Sigmoid colon (tissue), 4 donors: ENCODE results near the gene TUBGCP2.

ENCODE experiments used
- EP300 ChIP-seq, 4 donors: sonication (generic); formaldehyde crosslinking; IDR thresholded peaks; one replicate each; pipeline ENCODE4 v1.6.1; 2017; ENCODE audit warnings: antibody characterized with exemption in 4 of 4
- POLR2A ChIP-seq, 2 donors: fragments of 450-650 bp; IDR thresholded peaks; one replicate each; pipeline ENCODE4 v1.6.1; 2016; ENCODE audit warnings: antibody characterized with exemption in 2 of 2, mild to moderate bottlenecking in 2 of 2, moderate library complexity in 2 of 2
- POLR2AphosphoS5 ChIP-seq, 4 donors: sonication (generic); formaldehyde crosslinking; IDR thresholded peaks; one replicate each; pipeline ENCODE4 v1.6.1; 2017; ENCODE audit warnings: antibody characterized with exemption in 4 of 4
- TF ChIP-seq, protein P1 (sequence below), 4 experiments: fragments of 450-650 bp in 3 of 4; fragments of 200-600 bp in 1 of 4; IDR thresholded peaks; one replicate each; pipeline ENCODE4 v1.5.1; 2016 to 2019; ENCODE audit warnings: antibody characterized with exemption in 4 of 4, mild to moderate bottlenecking in 3 of 4, moderate library complexity in 2 of 4

DNA sequence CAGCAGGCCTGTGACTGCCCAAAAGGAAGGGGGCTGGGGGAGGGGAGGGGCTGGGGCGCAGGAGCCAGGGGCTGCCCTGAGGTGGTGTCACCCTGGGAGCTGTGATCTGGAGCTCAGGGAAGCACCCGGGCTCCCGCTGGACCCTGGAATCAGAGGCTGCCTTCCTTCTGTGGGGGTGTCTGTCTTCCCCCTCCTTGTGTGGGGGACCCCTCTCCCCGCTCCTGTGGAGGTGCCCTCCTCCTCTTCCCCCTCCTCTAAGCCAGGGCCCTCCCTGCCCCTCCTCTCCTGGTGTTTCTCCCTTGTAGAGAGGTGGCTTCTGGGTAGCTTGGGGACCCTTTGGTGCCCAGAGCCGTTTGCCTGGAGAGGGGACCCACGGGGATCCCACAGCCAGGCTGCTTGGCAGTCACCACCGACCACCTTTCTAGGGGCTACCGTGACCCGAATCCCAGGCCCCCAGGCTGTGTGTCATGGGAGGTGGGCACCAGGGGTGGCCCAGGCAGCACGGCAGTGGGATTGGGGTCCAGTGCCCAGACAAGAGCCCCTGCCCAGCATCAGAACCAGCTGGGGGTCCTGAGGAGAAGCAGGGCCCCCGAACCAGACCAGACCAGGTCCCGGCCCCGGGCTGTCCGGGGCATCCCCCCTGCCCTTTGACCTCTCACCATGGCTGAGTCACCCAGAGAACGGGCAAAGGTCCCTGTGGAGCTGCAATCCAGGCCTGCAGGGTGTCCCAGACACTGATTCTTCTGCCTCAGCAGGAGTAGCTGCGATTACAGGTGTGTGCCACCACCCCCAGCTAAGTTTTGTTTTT lies 39.2 kb upstream of the TUBGCP2 start:
- TF ChIP-seq, protein P1, sequence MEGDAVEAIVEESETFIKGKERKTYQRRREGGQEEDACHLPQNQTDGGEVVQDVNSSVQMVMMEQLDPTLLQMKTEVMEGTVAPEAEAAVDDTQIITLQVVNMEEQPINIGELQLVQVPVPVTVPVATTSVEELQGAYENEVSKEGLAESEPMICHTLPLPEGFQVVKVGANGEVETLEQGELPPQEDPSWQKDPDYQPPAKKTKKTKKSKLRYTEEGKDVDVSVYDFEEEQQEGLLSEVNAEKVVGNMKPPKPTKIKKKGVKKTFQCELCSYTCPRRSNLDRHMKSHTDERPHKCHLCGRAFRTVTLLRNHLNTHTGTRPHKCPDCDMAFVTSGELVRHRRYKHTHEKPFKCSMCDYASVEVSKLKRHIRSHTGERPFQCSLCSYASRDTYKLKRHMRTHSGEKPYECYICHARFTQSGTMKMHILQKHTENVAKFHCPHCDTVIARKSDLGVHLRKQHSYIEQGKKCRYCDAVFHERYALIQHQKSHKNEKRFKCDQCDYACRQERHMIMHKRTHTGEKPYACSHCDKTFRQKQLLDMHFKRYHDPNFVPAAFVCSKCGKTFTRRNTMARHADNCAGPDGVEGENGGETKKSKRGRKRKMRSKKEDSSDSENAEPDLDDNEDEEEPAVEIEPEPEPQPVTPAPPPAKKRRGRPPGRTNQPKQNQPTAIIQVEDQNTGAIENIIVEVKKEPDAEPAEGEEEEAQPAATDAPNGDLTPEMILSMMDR (IDR thresholded peaks at IDR 0.05) = no peak
- TF ChIP-seq POLR2A (IDR thresholded peaks at IDR 0.05) (no peak), POLR2AphosphoS5 (IDR thresholded peaks at IDR 0.05) (no peak), EP300 (IDR thresholded peaks at IDR 0.05) (no peak)
